GM18498 (cell line): ENCODE measurements around the gene MAN2B2.

Source experiments
- ATAC-seq: cut with Tn5 transposase; IDR thresholded peaks from one replicate; pipeline ENCODE4 v1.9.1; 2021; ENCODE audit warnings: mild to moderate bottlenecking, moderate library complexity; ENCODE audit not compliant: unreplicated experiment

MAN2B2 gene

GRCh38 chr4:6574747-6575502, at the start of gene MAN2B2:
TSS of gene MAN2B2 (plus strand) at chr4:6575189. CDS start at chr4:6575211, 22 bp downstream.
- peak; percentile 92 for ATAC-seq

GRCh38 chr4:6525474-6525873, 49.5 kb upstream of the MAN2B2 start:
- no peak for ATAC-seq

GRCh38 chr4:6526156-6526555, 48.8 kb upstream of the MAN2B2 start:
- no peak for ATAC-seq

- ATAC-seq: no peak
Measured at GRCh38 chr4:6526671-6527091, 48.3 kb upstream of the MAN2B2 start.

- no peak for ATAC-seq
Measured at GRCh38 chr4:6527259-6527658, 47.7 kb upstream of the MAN2B2 start.

- no peak for ATAC-seq
Measured at GRCh38 chr4:6527683-6528595, 47.0 kb upstream of the MAN2B2 start.

GRCh38 chr4:6529021-6529420, 46.0 kb upstream of the MAN2B2 start:
- no peak for ATAC-seq

- ATAC-seq: no peak
Measured at GRCh38 chr4:6530301-6530700, 44.7 kb upstream of the MAN2B2 start.

GRCh38 chr4:6530964-6531363, 44.0 kb upstream of the MAN2B2 start:
- no peak for ATAC-seq

- no peak for ATAC-seq
Measured at GRCh38 chr4:6532102-6532501, 42.9 kb upstream of the MAN2B2 start.

GRCh38 chr4:6532658-6533057, 42.3 kb upstream of the MAN2B2 start:
- ATAC-seq: no peak

- no peak for ATAC-seq
Measured at GRCh38 chr4:6534050-6534449, 40.9 kb upstream of the MAN2B2 start.

- ATAC-seq: no peak
Measured at GRCh38 chr4:6534618-6535328, 40.2 kb upstream of the MAN2B2 start.

- no peak for ATAC-seq
Measured at GRCh38 chr4:6535329-6535692, 39.7 kb upstream of the MAN2B2 start.

- ATAC-seq: no peak
Measured at GRCh38 chr4:6535706-6536105, 39.3 kb upstream of the MAN2B2 start.

- no peak for ATAC-seq
Measured at GRCh38 chr4:6538111-6538510, 36.9 kb upstream of the MAN2B2 start.

- ATAC-seq: no peak
Measured at GRCh38 chr4:6538575-6538974, 36.4 kb upstream of the MAN2B2 start.

GRCh38 chr4:6539009-6539764, 35.8 kb upstream of the MAN2B2 start:
- no peak for ATAC-seq

GRCh38 chr4:6540879-6541278, 34.1 kb upstream of the MAN2B2 start:
- no peak for ATAC-seq

- no peak for ATAC-seq
Measured at GRCh38 chr4:6541789-6542188, 33.2 kb upstream of the MAN2B2 start.

- ATAC-seq: no peak
Measured at GRCh38 chr4:6542951-6543350, 32.0 kb upstream of the MAN2B2 start.
